Fibroblast of lung (primary cell): ENCODE results near the gene ABCD4. TPM values are rescaled to one million over a fixed set of nuclear protein-coding genes. Genes with fewer than 3 reads are reported as not detected.

ENCODE experiments used
- DNase-seq, 2 donors: peaks; one replicate each; pipeline versions ENCODE4 v3.0.0 to v3.0.0-alpha.2; 2010; ENCODE audit warnings: low read depth in 2 of 2
- H2AFZ ChIP-seq: 2 replicates; pipeline ENCODE4 v1.5.1; 2012; ENCODE audit warnings: low read length, control low read depth, inconsistent platforms
- H3K27ac ChIP-seq: 2 replicates; pipeline ENCODE4 v1.5.1; 2011; ENCODE audit warnings: low read length, control low read depth; ENCODE audit not compliant: insufficient read depth
- H3K27me3 ChIP-seq: 2 replicates; pipeline ENCODE4 v1.5.1; 2011; ENCODE audit warnings: mild to moderate bottlenecking, low read length; ENCODE audit not compliant: control insufficient read depth, insufficient read depth
- H3K36me3 ChIP-seq: 2 replicates; pipeline ENCODE4 v1.5.1; 2011; ENCODE audit warnings: low read length; ENCODE audit not compliant: control insufficient read depth, insufficient read depth
- H3K4me1 ChIP-seq: 2 replicates; pipeline ENCODE4 v1.5.1; 2011; ENCODE audit warnings: low read length; ENCODE audit not compliant: control insufficient read depth, insufficient read depth; ENCODE audit errors: extremely low read depth
- H3K4me2 ChIP-seq: 2 replicates; pipeline ENCODE4 v1.5.1; 2011; ENCODE audit warnings: low read length, control low read depth; ENCODE audit not compliant: insufficient read depth; ENCODE audit errors: extremely low read depth
- H3K4me3 ChIP-seq, 4 experiments: fragments of 200-600 bp in 1 of 4; sonication (generic) in 1 of 4; replicated peaks in 1 of 4; 2 replicates each; pipeline ENCODE4 v1.5.1; 2011 to 2016; ENCODE audit warnings: low read length in 4 of 4, low read depth in 3 of 4, mild to moderate bottlenecking in 3 of 4, control low read depth in 2 of 4, inconsistent platforms in 1 of 4, mixed read lengths in 1 of 4; ENCODE audit not compliant: insufficient read depth in 1 of 4; ENCODE audit errors: control extremely low read depth in 1 of 4
- H3K79me2 ChIP-seq: 2 replicates; pipeline ENCODE4 v1.5.1; 2012; ENCODE audit warnings: mild to moderate bottlenecking, low read length, inconsistent platforms; ENCODE audit not compliant: control insufficient read depth, insufficient read depth
- H3K9ac ChIP-seq: 2 replicates; pipeline ENCODE4 v1.5.1; 2011; ENCODE audit warnings: mild to moderate bottlenecking, low read length, control low read depth; ENCODE audit not compliant: insufficient read depth
- H3K9me3 ChIP-seq: 2 replicates; pipeline ENCODE4 v1.5.1; 2012; ENCODE audit warnings: low read depth, low read length; ENCODE audit not compliant: control insufficient read depth, insufficient read depth
- H4K20me1 ChIP-seq: 2 replicates; pipeline ENCODE4 v1.5.1; 2011; ENCODE audit warnings: low read length; ENCODE audit not compliant: control insufficient read depth, insufficient read depth; ENCODE audit errors: extremely low read depth
- CTCF ChIP-seq, 2 donors: IDR thresholded peaks in 1 of 2; conservative IDR thresholded peaks in 1 of 2; 1 replicate in 1 of 2; 2 replicates in 1 of 2; pipeline ENCODE4 v1.5.1; 2011 to 2012; ENCODE audit warnings: low read length in 2 of 2, control low read depth in 1 of 2, inconsistent platforms in 1 of 2, low read depth in 1 of 2, mild to moderate bottlenecking in 1 of 2
- EZH2 ChIP-seq: IDR thresholded peaks from 2 replicates; pipeline ENCODE4 v1.5.1; 2012; ENCODE audit warnings: low read length, control low read depth, mild to moderate bottlenecking; ENCODE audit errors: missing control alignments
- polyA plus RNA-seq, 2 donors: library from polyadenylated mRNA; depleted of rRNA in 1 of 2; stranded (reverse) in 1 of 2; unstranded in 1 of 2; fragments of >200 nt; gene quantifications; 2 replicates each; pipeline ENCODE4 v1.2.1, GENCODE V29; 2011 to 2012; ENCODE audit warnings: missing spikeins in 1 of 2
- total RNA-seq: library from RNA; depleted of rRNA; stranded (reverse); fragments of >200 nt; gene quantifications from 2 replicates; pipeline ENCODE4 v1.2.1, GENCODE V29; 2014

Gene ABCD4
- total and polyA plus RNA-seq, 2 donors (not counting 1 experiment from before 2014, with no cell fraction given): 12.6 to 26.9 TPM

- Histone ChIP-seq H3K27ac (no peak overlapping the region), H2AFZ (no peak overlapping the region), H3K79me2 (no peaks in the 10 kb centered on the region), H3K27me3 (no peaks in the 10 kb centered on the region), H3K9ac (no peak overlapping the region), H3K9me3 (no peaks in the 10 kb centered on the region), H3K36me3 (no peaks in the 10 kb centered on the region), H3K4me3 (no peak overlapping the region), H4K20me1 (no peaks in the 10 kb centered on the region), H3K4me2 (no peak overlapping the region), H3K4me1 (no peaks in the 10 kb centered on the region)
- no peak for DNase-seq
- no peak for TF ChIP-seq EZH2
- TF ChIP-seq CTCF (conservative IDR thresholded peaks at IDR 0.05 in 1 of 2, IDR thresholded peaks at IDR 0.05 in 1 of 2; ENCODE audit: low read depth in 1 of 2, low read length in 2 of 2): no peak
Observed at GRCh38 chr14:74313601-74314000, 10.9 kb upstream of the ABCD4 start.

GRCh38 chr14:74312161-74312560 is 9.4 kb upstream of the ABCD4 start:
- H3K36me3 ChIP-seq: no peaks in the 10 kb centered on the region
- H3K4me1 ChIP-seq: no peaks in the 10 kb centered on the region
- no peaks in the 10 kb centered on the region for H4K20me1 ChIP-seq
- H3K9ac ChIP-seq: no peak overlapping the region
- TF ChIP-seq CTCF (conservative IDR thresholded peaks at IDR 0.05 in 1 of 2, IDR thresholded peaks at IDR 0.05 in 1 of 2; ENCODE audit: low read depth in 1 of 2, low read length in 2 of 2): no peak
- no peak overlapping the region for H3K4me3 ChIP-seq
- no peak overlapping the region for H2AFZ ChIP-seq
- DNase-seq: no peak
- no peak overlapping the region for H3K27ac ChIP-seq
- H3K4me2 ChIP-seq: no peak overlapping the region
- H3K79me2 ChIP-seq: no peaks in the 10 kb centered on the region
- no peaks in the 10 kb centered on the region for H3K9me3 ChIP-seq
- no peaks in the 10 kb centered on the region for H3K27me3 ChIP-seq

GRCh38 chr14:74309125-74310022 is 6.6 kb upstream of the ABCD4 start:
- Histone ChIP-seq H3K4me2 (no peak overlapping the region), H4K20me1 (no peaks in the 10 kb centered on the region), H3K4me3 (no peak overlapping the region), H2AFZ (no peak overlapping the region), H3K9me3 (no peaks in the 10 kb centered on the region), H3K36me3 (no peaks in the 10 kb centered on the region), H3K9ac (no peak overlapping the region), H3K27me3 (no peaks in the 10 kb centered on the region), H3K4me1 (no peaks in the 10 kb centered on the region), H3K79me2 (no peaks in the 10 kb centered on the region), H3K27ac (no peak overlapping the region)
- DNase-seq: no peak
- TF ChIP-seq EZH2 (no peak), CTCF (conservative IDR thresholded peaks at IDR 0.05 in 1 of 2, IDR thresholded peaks at IDR 0.05 in 1 of 2; ENCODE audit: low read depth in 1 of 2, low read length in 2 of 2) (no peak)
